ENCODE measurements around the gene MAP1LC3B.

MAP1LC3B gene

GRCh38 chr16:87358250-87358649 is 33.9 kb upstream of the MAP1LC3B start:
- no CpG with 5 or more reads among the region's 17 CpGs for WGBS (ENCODE audit: extremely low coverage, insufficient coverage, insufficient read length)
- Histone ChIP-seq H3K27ac (ENCODE audit: low read depth, low read length) (no peak overlapping the region), H3K27me3 (ENCODE audit: insufficient read depth, low read length) (no peaks in the 10 kb centered on the region), H3K79me2 (ENCODE audit: control insufficient read depth, insufficient read depth, low read length, poor library complexity) (no peaks in the 10 kb centered on the region), H3K4me3 (ENCODE audit: low read depth, low read length) (no peak overlapping the region), H3K4me1 (ENCODE audit: control insufficient read depth in 1 of 2, insufficient read depth in 2 of 2, low read length in 2 of 2) (peaks cover 2 to 3% of the 10 kb centered on the region in 2 experiments), H2BK5ac (ENCODE audit: low read depth, low read length, poor library complexity) (no peak overlapping the region), H4K91ac (ENCODE audit: low read depth, low read length) (no peak overlapping the region), H2AFZ (ENCODE audit: insufficient read depth, low read length, poor library complexity) (no peak overlapping the region), H2BK120ac (ENCODE audit: insufficient read depth, low read length, poor library complexity) (no peak overlapping the region), H3K4ac (ENCODE audit: low read depth, low read length) (no peak overlapping the region), H2AK5ac (ENCODE audit: low read length) (no peak overlapping the region), H3K4me2 (ENCODE audit: low read length) (no peak overlapping the region), H3K36me3 (ENCODE audit: control insufficient read depth in 1 of 2, insufficient read depth in 2 of 2, low read length in 2 of 2) (peaks cover 13 to 15% of the 10 kb centered on the region in 2 experiments), H2BK12ac (ENCODE audit: low read length) (no peak overlapping the region), H4K8ac (ENCODE audit: low read depth, low read length) (no peak overlapping the region), H3K14ac (ENCODE audit: low read length) (no peak overlapping the region), H3K79me1 (ENCODE audit: low read length) (no peaks in the 10 kb centered on the region), H3K18ac (ENCODE audit: low read length) (no peak overlapping the region), H4K12ac (ENCODE audit: low read depth, low read length) (no peak overlapping the region), H3K23ac (ENCODE audit: low read length) (no peak overlapping the region), H3K9me3 (ENCODE audit: insufficient read depth, low read depth, low read length) (no peaks in the 10 kb centered on the region), H3K9ac (ENCODE audit: low read length) (no peak overlapping the region)
- DNase-seq: no peak

- H3K18ac ChIP-seq (ENCODE audit: low read length): no peak overlapping the region
- no peaks in the 10 kb centered on the region for H3K27me3 ChIP-seq (ENCODE audit: insufficient read depth, low read length)
- H3K23ac ChIP-seq (ENCODE audit: low read length): no peak overlapping the region
- H2AFZ ChIP-seq (ENCODE audit: insufficient read depth, low read length, poor library complexity): no peak overlapping the region
- WGBS (ENCODE audit: extremely low coverage, insufficient coverage, insufficient read length): no CpG with 5 or more reads among the region's 9 CpGs
- no peaks in the 10 kb centered on the region for H3K9me3 ChIP-seq (ENCODE audit: insufficient read depth, low read depth, low read length)
- no peak overlapping the region for H3K4me2 ChIP-seq (ENCODE audit: low read length)
- no peak overlapping the region for H4K12ac ChIP-seq (ENCODE audit: low read depth, low read length)
- no peak overlapping the region for H3K4ac ChIP-seq (ENCODE audit: low read depth, low read length)
- no peak overlapping the region for H2BK12ac ChIP-seq (ENCODE audit: low read length)
- DNase-seq: no peak
- no peaks in the 10 kb centered on the region for H3K79me1 ChIP-seq (ENCODE audit: low read length)
- H2BK5ac ChIP-seq (ENCODE audit: low read depth, low read length, poor library complexity): no peak overlapping the region
- peaks cover 13 to 15% of the 10 kb centered on the region in 2 experiments for H3K36me3 ChIP-seq (ENCODE audit: control insufficient read depth in 1 of 2, insufficient read depth in 2 of 2, low read length in 2 of 2)
- H3K4me3 ChIP-seq (ENCODE audit: low read depth, low read length): no peak overlapping the region
- no peak overlapping the region for H2AK5ac ChIP-seq (ENCODE audit: low read length)
- peaks cover 2 to 3% of the 10 kb centered on the region in 2 experiments for H3K4me1 ChIP-seq (ENCODE audit: control insufficient read depth in 1 of 2, insufficient read depth in 2 of 2, low read length in 2 of 2)
- H3K9ac ChIP-seq (ENCODE audit: low read length): no peak overlapping the region
- no peaks in the 10 kb centered on the region for H3K79me2 ChIP-seq (ENCODE audit: control insufficient read depth, insufficient read depth, low read length, poor library complexity)
- H3K27ac ChIP-seq (ENCODE audit: low read depth, low read length): no peak overlapping the region
- H4K91ac ChIP-seq (ENCODE audit: low read depth, low read length): no peak overlapping the region
- H4K8ac ChIP-seq (ENCODE audit: low read depth, low read length): no peak overlapping the region
- H3K14ac ChIP-seq (ENCODE audit: low read length): no peak overlapping the region
- H2BK120ac ChIP-seq (ENCODE audit: insufficient read depth, low read length, poor library complexity): no peak overlapping the region
Observed at GRCh38 chr16:87358696-87359095, 33.4 kb upstream of the MAP1LC3B start.

GRCh38 chr16:87359121-87359520 is 33.0 kb upstream of the MAP1LC3B start:
- H4K8ac ChIP-seq (ENCODE audit: low read depth, low read length): no peak overlapping the region
- no CpG with 5 or more reads among the region's 7 CpGs for WGBS (ENCODE audit: extremely low coverage, insufficient coverage, insufficient read length)

GRCh38 chr16:87360862-87361610 is 31.1 kb upstream of the MAP1LC3B start:
- no peak overlapping the region for H3K23ac ChIP-seq (ENCODE audit: low read length)
- no peak overlapping the region for H4K8ac ChIP-seq (ENCODE audit: low read depth, low read length)
- no peak overlapping the region for H4K91ac ChIP-seq (ENCODE audit: low read depth, low read length)
- H3K36me3 ChIP-seq (ENCODE audit: control insufficient read depth in 1 of 2, insufficient read depth in 2 of 2, low read length in 2 of 2): peaks cover 13 to 15% of the 10 kb centered on the region in 2 experiments
- no peaks in the 10 kb centered on the region for H3K79me2 ChIP-seq (ENCODE audit: control insufficient read depth, insufficient read depth, low read length, poor library complexity)
- H3K4me1 ChIP-seq (ENCODE audit: control insufficient read depth in 1 of 2, insufficient read depth in 2 of 2, low read length in 2 of 2): peaks cover 6 to 8% of the 10 kb centered on the region in 2 experiments
- no peak for DNase-seq
- no peak overlapping the region for H2BK12ac ChIP-seq (ENCODE audit: low read length)
- no peak overlapping the region for H2BK5ac ChIP-seq (ENCODE audit: low read depth, low read length, poor library complexity)
- H3K27ac ChIP-seq (ENCODE audit: low read depth, low read length): no peak overlapping the region
- H3K4me3 ChIP-seq (ENCODE audit: low read depth, low read length): no peak overlapping the region
- no peaks in the 10 kb centered on the region for H3K27me3 ChIP-seq (ENCODE audit: insufficient read depth, low read length)
- H3K4ac ChIP-seq (ENCODE audit: low read depth, low read length): no peak overlapping the region
- no peaks in the 10 kb centered on the region for H3K79me1 ChIP-seq (ENCODE audit: low read length)
- H3K4me2 ChIP-seq (ENCODE audit: low read length): no peak overlapping the region
- H3K14ac ChIP-seq (ENCODE audit: low read length): no peak overlapping the region
- H3K18ac ChIP-seq (ENCODE audit: low read length): no peak overlapping the region
- H2BK120ac ChIP-seq (ENCODE audit: insufficient read depth, low read length, poor library complexity): no peak overlapping the region
- H2AK5ac ChIP-seq (ENCODE audit: low read length): no peak overlapping the region
- no peak overlapping the region for H2AFZ ChIP-seq (ENCODE audit: insufficient read depth, low read length, poor library complexity)
- H3K9me3 ChIP-seq (ENCODE audit: insufficient read depth, low read depth, low read length): no peaks in the 10 kb centered on the region
- no peak overlapping the region for H4K12ac ChIP-seq (ENCODE audit: low read depth, low read length)
- no peak overlapping the region for H3K9ac ChIP-seq (ENCODE audit: low read length)
- WGBS (ENCODE audit: extremely low coverage, insufficient coverage, insufficient read length): no CpG with 5 or more reads among the region's 16 CpGs

More at GRCh38 chr16:87359121-87359520, 33.0 kb upstream of the MAP1LC3B start:
- Histone ChIP-seq H2BK12ac (ENCODE audit: low read length) (no peak overlapping the region), H3K9ac (ENCODE audit: low read length) (no peak overlapping the region), H3K4me1 (ENCODE audit: control insufficient read depth in 1 of 2, insufficient read depth in 2 of 2, low read length in 2 of 2) (peaks cover 5 to 6% of the 10 kb centered on the region in 2 experiments), H3K23ac (ENCODE audit: low read length) (no peak overlapping the region), H3K4ac (ENCODE audit: low read depth, low read length) (no peak overlapping the region), H2BK120ac (ENCODE audit: insufficient read depth, low read length, poor library complexity) (no peak overlapping the region), H3K4me3 (ENCODE audit: low read depth, low read length) (no peak overlapping the region), H3K18ac (ENCODE audit: low read length) (no peak overlapping the region), H3K4me2 (ENCODE audit: low read length) (no peak overlapping the region), H3K36me3 (ENCODE audit: control insufficient read depth in 1 of 2, insufficient read depth in 2 of 2, low read length in 2 of 2) (peaks cover 13 to 15% of the 10 kb centered on the region in 2 experiments), H3K14ac (ENCODE audit: low read length) (no peak overlapping the region), H2AFZ (ENCODE audit: insufficient read depth, low read length, poor library complexity) (no peak overlapping the region), H2BK5ac (ENCODE audit: low read depth, low read length, poor library complexity) (no peak overlapping the region), H3K79me1 (ENCODE audit: low read length) (no peaks in the 10 kb centered on the region), H3K27me3 (ENCODE audit: insufficient read depth, low read length) (no peaks in the 10 kb centered on the region), H4K91ac (ENCODE audit: low read depth, low read length) (no peak overlapping the region), H3K9me3 (ENCODE audit: insufficient read depth, low read depth, low read length) (no peaks in the 10 kb centered on the region), H4K12ac (ENCODE audit: low read depth, low read length) (no peak overlapping the region), H3K79me2 (ENCODE audit: control insufficient read depth, insufficient read depth, low read length, poor library complexity) (no peaks in the 10 kb centered on the region), H2AK5ac (ENCODE audit: low read length) (no peak overlapping the region), H3K27ac (ENCODE audit: low read depth, low read length) (no peak overlapping the region)
- DNase-seq: no peak
